ENCODE measurements around the gene NEU4.
"Not testable (repeated sequence)": the region's sequence is repeated elsewhere in the genome, so short reads cannot be mapped to it uniquely, and the experiment has no call there.

Gene NEU4

DNA sequence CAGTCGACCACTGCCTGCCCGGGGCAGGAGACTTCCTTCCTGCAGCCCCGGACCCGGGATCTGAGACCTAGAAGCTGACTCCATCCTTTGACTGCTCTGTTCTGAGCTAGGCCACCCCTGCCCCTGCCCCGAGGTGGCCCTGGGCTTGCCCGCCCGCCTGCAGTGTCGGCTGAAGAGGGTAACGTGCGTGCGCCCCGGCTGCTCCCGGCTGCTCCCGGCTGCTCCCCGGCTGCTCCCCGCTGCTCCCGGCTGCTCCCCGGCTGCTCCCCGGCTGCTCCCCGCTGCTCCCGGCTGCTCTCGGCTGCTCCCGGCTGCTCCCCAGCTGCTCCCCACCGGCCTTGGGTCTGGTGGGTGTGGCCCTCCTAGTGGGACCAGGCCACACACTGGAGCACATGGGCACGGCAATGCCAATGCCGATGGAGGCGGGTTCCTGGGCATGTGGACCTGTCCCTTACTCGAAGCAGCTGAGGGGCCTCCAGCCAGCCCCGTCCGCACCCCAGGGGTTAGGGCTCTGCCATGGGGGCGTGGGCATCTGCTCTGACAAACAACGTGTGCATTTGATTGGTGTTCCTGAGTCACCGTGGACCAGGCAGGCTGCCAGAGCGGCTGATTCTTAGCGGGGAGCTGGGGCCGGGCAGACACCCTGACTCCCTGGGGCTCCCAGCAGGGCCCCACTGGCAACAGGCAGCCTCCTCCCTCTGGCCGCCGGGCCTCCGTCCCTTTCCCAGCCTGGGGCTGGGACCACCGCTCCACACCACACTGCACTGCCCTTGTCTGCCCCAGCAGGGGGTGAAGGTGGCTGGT, 34.4 kb upstream of the NEU4 start:
- DNase-seq: no peak

DNA sequence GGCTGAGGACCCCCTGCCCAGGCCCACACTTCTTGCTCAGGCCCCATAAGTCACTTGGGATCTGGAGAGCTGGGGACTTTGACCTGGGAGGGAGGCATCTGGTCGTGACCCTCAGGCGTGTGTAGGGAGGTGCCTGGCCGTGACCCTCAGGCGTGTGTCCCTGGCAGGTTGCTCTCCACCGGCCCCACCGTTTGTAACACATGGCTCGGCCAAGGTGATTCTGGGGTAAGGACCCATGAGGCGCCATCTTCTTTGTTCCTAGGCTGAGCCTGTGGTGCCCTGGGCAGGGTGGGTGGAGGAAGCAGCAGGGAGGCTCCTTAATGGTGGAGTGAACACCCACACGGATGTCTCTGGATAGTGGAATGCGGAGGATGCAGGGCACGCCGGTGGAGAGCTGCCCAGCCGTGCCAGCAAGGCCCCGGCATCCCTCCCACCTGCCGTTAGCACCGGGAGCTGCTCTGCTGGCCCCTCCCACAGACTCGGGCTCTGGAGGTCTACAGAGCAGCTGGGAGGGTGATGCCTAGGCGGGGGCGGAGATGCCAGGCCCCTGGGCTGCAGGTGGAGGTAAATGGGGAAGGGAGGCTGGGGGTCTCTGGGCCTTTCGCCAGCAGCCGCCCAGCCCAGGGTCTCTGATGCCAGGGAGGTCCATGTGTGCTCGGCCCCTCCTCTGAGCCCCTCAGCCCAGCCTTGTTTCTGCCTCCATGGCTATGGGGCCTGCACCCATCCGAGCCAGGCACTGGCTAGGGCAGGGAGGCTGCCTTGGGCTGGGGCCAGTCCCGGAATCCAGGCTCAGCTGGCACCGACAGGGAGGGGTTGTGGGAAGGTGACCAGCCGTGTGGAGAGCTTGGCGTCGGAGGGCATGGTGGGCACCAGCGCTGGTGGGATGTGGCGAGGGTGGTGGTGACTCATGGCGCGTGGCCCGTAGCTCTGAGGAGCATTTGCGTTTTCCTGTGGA, 33.5 kb upstream of the NEU4 start:
- no peak for DNase-seq

DNA sequence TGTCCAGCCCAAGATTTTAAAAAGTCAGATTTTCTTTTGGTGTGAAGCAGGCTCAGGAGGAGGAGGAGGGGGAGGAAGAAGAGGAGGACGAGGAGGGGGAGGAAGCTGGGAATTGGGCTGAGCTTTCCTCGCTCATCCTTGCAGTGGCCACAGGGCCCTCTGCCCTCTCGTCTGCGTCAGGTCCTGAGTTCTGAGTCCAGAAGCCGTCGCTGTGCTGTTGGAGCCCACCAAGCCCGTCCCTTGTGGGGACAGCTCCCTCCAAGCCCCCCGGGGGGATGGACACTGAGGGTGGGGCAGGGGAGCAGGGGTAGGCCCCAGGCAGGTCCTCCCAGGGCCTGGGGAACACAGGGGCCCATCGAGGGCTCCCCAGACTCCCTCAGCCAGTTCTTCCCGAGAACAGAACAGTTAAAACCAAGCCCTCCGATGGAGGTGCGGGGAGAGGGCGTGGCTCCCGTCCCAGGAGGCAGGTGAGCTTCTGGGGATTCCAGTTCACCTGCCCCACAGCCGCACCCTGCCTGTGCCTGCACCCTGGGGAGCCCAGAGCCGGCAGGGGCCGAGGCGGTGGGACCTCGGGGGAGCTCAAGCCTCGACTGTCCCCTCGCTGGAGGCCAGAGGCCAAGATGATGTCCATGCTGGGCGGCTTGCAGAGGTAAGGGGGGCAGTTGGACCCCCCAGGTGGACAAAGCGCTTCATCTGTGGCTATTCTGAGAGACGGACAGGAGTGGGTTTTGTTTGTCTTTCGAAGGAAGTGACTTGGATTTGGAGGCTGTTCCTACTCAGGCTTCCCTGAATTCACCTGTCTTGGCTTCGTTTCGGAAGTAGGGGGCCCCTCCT, 32.4 kb upstream of the NEU4 start, which contains the start of gene GAL3ST2:
Gene GAL3ST2 (plus strand): TSS at position 487 of the 834 bp plus-strand sequence. CDS start 134 bp downstream, at position 621.
- no peak for DNase-seq

DNA sequence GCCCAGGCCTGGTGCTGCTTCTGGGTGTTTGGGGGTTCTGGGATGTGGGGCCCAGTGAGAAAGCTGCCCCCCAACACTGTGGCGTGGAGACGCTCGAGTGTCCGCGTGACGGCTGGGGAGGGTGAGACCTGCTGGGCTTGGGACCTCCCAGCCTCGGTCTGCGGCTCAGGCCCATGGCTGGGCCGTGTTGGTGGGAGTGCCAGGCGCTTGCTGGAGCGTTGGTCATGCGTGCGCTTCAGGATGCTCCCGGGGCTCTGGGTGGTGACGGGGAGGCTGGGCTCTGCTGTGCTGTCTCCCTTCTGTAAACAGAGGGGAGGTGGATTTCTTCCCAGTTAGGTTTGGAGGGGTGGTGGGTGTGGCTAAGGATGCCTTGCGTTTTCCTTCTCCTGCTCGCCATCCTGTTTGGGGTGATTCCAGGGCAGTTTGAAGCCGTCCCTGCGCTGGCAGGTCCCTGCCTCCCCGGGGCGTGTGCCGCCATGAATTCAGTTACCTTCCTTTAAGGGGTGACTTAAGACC, 31.8 kb upstream of the NEU4 start:
- DNase-seq: no peak

DNA sequence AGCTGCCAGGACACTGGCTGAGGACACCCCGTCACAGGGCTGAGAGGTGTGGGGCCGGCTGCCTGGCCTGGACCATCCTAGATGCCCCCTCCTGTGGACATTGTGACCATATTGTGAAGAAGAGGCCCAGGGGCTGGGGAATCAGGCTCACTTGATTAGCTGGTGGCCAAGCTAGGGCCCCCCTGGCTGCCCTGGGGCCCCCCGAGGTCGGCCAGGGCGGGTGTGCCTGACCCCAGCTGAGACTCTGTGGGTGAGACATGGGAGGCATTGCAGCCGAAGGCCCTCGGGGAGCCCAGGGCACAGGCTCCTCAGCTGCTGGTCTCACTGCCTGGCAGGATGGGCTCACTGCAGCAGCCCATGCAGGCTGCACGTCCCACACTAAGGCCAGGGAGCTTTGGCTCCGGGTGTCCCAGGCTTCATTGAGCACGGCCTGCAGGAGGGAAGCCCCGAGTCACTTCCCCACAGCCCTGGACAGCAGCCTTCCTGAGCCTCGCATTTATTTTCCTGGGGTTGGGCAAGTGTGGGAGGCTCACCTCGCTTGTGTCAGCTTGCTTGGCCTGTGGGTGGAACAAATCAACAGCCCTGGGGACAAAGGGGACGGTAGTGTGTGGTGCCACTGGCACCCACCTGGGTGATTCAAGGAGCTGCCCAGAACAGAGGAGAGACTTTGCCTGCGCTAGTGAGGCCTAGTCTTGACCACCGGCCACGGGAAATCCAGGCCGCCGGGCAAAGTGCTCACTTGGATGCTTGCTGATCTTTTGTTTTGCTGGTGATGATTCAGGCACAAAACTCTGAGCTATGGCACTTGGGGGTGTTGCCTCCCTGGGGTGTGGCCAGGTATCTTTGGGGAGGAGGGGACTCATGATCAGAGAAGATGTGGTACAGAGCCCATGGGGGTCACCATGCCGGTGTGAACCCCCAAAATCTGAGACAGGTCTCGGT, 31.0 kb upstream of the NEU4 start:
- no peak for DNase-seq

DNA sequence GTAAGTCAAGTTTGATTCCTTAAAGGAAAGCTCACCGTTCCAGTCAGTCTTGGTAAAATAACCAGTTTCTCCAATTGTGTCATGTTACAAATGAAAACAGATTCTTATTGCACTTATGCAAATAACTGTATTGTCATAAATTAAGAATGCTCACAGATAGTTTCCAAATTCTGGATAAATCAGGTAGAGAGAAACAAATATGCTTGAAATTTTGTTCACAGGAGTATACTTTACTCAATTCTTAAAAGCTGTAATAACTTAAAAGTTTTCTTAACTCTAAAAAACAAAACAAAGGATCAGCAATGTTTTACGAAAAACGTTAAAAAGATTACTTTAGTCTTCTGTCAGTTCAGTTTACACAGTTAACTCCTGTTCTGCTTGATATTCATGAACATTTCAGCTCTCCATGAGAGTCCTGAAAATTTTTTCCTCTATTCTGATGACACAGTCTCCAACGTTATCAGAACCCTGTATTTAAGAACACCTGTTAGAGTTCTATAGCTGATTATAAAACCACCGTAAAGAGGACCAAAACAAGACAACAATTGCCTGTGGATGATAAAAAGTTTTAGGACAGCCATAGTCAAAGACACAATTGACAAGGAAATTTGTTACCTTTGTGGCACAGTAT, 27.9 kb upstream of the NEU4 start:
- no peak for DNase-seq

DNA sequence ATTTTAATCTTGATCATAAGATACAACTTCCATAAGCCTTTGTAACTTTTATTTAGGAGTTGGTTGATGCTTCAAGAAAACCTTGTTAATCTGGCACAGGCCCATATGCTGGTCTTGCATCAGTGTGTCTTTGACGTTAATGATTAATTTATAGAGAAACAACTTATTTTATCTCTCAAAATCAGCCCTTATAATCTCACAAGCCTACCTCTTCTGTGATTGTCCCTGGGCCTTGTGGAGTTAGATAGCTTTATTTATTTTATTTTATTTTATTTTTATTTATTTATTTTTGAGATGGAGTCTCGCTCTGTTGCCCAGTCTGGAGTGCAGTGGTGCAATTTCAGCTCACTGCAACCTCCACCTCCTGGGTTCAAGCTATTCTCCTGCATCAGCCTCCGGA, 26.9 kb upstream of the NEU4 start:
- DNase-seq: not testable (repeated sequence)

DNA sequence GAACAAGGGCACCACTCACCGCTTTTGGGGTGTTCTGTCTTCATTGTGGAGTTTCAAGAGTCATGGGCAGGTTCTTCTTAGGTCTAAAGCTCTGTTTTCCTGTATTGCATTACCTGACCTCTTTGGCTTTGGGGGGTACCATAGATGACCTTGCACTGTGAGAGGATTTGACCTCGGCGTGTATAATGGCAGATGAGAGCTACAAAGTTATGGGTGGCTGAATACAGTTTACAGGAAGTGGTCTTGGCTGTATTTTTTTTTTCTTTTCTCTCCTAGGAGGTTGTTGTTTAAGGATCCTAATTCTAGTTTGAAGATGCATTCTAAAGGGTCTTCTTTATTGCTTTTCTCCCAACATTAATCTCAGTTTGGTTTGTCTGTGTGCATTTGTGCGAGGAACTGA, 20.9 kb upstream of the NEU4 start:
- no peak for DNase-seq

DNA sequence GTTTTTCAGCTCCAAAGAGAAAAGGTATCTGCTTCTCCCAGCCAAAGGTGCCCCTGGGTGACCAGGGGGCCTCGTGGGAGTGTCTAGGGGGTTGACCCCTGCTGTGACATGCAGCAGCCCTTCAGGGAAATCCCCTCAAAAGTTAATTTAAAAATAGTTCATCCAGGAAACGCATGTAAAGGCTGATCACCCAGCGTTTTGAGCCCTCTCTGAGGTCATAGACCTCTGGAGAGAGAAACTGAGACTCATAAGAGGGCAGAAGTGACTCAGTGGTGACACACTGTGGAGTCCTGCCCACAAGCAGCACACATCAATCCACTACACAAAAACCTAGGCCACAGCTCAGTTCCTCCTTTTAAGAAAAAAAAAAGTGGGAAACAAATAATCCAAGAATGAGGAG, 20.4 kb upstream of the NEU4 start:
- DNase-seq: no peak

DNA sequence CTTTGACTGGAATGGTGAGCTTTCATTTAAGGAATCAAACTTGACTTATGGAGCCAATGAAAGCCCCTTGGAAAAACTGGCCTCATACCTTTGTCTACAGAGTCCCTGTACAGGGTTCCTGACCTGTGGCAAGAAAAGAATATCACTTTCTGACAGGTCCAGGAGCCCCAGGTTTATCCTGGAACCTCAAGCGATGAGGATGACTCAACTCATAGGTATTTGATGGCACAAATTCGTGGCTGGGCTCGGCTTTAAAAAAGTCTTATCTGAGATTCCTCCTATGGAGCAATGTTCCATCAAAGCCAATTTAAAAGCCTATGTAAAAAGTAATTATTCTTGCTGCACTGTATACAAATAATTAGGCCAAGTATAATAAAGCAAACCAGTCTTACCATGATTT, 17.6 kb upstream of the NEU4 start:
- DNase-seq: not testable (repeated sequence)

DNA sequence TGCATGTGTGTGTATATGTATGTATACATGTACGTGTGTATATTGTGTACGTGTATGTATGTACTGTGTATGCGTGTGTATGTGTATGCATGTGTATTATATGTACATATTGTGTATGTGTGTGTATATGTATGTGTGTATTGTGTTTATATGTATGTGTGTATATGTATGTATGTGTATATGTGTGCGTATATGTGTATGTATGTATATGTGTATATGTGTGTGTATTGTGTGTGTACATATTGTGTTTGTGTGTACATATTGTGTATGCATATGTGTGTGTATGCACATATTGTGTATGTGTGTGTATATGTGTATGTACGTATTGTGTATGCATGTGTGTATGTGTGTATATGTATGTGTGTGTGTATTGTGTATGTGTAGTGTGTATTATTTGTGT, 15.6 kb upstream of the NEU4 start:
- DNase-seq: no peak

DNA sequence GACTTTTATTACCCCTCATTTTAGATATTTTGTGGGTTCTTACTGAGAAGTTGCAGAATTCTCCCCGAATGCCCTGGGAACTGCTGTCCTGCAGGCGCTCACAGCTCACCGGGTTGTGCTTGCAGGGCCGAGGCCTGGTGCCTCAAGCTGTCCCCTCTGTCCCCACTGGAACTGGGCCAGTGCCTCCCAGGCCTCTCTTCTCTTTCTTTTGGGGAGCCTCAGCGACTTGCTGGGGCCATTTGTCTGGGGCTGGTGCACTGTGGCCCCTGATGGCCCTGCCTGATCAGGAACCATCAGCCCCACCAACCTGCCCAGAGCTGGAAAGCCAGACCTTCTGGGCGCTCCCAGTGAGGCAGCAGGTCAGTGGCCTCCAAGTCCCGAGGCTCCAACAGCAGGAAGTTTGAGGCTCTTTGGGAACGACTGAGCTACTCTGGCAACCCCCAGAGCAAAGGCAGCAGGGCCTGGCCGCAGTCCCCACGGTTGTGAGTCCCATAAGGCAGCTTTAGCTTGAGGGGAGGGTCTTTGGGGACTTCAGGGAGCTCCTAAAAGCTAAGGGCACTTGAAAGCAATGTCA, 14.7 kb upstream of the NEU4 start:
- no peak for DNase-seq

DNA sequence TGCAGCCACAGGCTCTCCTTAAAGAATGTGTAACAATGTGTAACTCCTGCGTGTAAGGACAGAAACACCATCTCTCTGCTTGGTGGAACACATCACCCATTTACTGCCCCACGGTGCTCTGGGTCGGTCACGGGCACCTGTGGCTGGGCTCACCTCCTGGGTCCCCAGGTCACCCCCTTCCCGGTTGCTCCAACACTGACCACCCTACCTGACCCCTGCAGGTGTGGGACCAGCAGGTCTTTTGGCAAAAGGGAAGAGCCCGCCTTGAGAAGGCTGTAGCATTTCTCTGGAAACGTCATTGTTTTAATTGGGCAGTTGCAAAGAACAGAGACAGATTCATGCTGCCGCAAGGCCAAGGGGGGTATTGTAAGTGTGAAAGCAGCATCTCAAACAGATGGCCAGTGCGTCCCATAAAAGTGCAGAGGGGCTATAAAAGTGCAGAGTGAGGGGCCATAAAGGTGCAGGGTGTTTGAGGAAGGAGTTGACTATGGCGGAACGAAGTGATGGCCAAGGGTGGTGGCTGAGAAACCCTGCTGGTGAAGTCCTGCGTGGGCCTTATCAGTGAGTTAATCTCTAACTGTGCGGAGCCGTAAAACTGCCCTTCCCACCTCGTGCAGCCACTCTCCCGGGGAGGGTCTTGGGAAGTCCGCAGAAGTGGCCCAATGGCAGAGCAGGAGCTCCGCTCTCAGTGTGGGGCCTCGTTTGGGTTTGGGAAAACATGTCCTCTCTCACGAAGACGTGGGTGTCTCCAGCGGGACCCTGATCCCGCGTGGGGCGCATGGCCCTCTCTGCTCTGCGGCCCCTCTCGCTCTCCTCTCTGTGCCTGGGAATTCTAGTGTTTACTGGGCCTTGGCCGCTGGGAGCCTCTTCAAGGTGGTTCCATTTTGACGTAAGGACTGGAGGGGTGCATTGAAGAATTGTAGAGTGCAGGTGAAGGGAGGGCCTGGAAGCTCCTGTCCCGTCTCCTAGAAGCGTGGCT, 13.7 kb upstream of the NEU4 start:
- no peak for DNase-seq

DNA sequence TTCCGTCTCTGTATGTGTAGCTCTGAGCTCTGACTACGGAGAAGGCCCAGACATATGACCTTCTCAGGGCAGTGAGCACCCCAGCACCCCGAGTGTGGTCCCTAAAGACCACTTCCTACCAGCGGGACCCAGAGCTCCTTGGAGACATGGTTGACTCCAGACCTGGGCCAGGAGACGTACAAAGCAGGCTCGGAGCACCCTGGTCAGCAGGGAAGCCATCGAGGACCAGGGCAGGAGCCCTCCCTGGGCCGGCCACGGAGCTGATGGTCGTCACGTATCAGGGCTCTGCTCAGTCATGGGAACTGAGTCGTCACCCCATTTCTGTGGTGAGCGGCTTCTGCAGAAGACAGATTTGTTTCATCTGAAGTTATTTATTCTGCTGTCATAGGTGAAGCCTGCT, 12.8 kb upstream of the NEU4 start:
- no peak for DNase-seq

DNA sequence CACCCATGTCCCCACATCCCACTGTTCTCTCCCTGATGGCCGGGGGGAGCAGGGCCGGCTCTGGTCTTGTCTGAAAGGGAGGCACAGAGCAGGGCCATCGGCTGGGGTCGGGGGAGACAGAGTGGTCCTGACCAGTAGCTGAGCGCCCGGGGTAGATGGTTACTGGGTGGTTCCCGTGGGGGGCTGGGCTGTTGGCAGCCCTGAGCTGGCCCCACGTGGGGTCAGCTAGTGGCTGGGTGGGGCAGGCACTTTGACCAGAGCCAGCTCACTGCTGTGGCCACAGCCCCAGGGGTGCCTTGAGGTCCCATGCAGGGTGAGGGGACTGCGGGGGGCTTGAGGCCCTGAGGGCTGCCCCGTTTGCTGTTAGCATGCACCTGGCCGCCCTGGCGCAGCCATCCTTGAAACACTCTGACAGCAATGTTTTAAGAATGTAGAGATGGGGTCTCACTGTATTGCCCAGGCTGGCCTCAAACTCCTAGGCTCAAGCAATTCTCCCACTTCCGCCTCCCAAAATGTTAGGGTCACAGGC, 12.3 kb upstream of the NEU4 start:
- DNase-seq: no peak

DNA sequence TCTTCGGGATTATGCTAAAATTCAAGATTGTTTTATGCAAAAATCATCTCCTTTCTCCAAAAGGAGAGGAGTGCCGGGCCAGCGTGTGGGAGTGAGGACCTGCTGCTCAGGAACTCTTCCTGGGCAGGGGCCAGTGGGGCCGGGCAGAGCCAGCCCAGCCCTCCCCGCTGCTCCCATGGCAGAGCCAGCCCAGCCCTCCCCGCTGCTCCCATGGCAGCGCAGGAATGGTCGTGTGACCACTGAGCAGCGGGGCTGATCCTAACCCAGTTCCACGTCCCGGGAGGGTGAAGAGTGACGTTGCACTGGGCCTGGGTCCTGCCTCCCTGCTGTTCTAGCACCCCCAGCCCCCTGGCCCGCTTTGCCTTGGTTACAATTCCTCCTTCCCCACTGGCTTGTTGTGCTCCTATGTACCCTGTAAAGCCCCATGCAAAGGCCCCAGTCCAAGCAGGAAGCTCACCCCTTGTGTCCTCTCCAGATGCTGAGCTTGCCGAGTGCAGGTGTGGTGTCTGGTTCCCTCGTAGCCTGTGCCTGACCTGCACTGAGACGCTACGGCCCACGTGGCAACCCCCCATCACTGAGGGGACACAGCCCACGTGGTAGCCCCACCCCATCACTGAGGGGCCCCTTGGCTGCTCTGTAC, 11.4 kb upstream of the NEU4 start:
- no peak for DNase-seq

DNA sequence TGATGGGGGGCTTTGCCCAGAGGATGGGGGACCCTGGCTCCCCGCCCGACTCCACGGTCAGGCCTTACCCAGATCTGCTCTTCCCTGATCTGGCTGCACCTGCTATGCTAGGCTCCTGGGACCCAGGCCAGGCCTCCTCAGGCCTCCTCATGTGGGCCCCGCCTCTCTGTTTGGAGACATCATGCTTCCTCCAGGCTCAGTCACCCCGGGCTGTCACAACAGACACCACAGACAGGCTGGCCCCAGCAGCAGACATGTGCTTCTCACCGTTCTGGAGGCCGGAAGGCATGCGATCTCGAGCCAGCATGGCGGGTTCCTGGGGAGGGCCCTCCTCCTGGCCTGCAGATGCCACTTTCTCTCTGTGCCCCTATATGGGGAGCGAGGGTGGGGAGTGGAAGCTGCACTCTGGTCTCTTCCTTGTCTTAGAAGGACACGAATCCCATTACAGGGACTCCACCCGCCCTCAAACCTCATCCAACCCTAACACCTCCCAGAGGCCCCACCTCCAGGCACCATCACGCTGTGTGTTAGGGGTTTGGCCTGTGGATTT, 10.8 kb upstream of the NEU4 start:
- no peak for DNase-seq
